Smooth muscle cell (in vitro differentiated cells): Measurements from ENCODE around the gene ZNF674. TPM values are rescaled to one million over a fixed set of nuclear protein-coding genes. Genes with fewer than 3 reads are reported as not detected.

Experiments
- DNase-seq: peaks from one replicate; lab custom pipeline; 2025; ENCODE audit not compliant: unreplicated experiment; lab: John Stamatoyannopoulos, UW
- H2AFZ ChIP-seq: fragments of 200-600 bp; sonication (generic); 2 replicates; pipeline ENCODE4 v1.6.0; 2016; ENCODE audit warnings: antibody characterized with exemption, low read depth, mild to moderate bottlenecking
- H3F3A ChIP-seq: fragments of 200-600 bp; sonication (generic); 2 replicates; pipeline ENCODE4 v1.6.0; 2017; ENCODE audit warnings: antibody characterized with exemption, low read depth
- H3K27ac ChIP-seq: fragments of 200-600 bp; sonication (generic); 2 replicates; pipeline ENCODE4 v1.5.1; 2016; ENCODE audit warnings: low read depth, mild to moderate bottlenecking
- H3K27me3 ChIP-seq: fragments of 200-600 bp; sonication (generic); 2 replicates; pipeline ENCODE4 v1.6.1; 2016; ENCODE audit warnings: low read depth, mild to moderate bottlenecking
- H3K36me3 ChIP-seq: fragments of 200-600 bp; sonication (generic); 2 replicates; pipeline ENCODE4 v1.5.1; 2016; ENCODE audit warnings: low read depth
- H3K4me1 ChIP-seq: fragments of 200-600 bp; sonication (generic); 2 replicates; pipeline ENCODE4 v1.5.1; 2016; ENCODE audit warnings: low read depth
- H3K4me2 ChIP-seq: fragments of 200-600 bp; sonication (generic); 2 replicates; pipeline ENCODE4 v1.6.0; 2016; ENCODE audit warnings: mild to moderate bottlenecking
- H3K4me3 ChIP-seq: fragments of 200-600 bp; sonication (generic); 2 replicates; pipeline ENCODE4 v1.5.1; 2016; ENCODE audit warnings: mild to moderate bottlenecking
- H3K79me2 ChIP-seq: fragments of 200-600 bp; sonication (generic); 2 replicates; pipeline ENCODE4 v1.6.0; 2016; ENCODE audit warnings: low read depth, mild to moderate bottlenecking
- H3K9ac ChIP-seq: fragments of 200-600 bp; sonication (generic); 2 replicates; pipeline ENCODE4 v1.6.0; 2016; ENCODE audit warnings: low read depth
- H3K9me3 ChIP-seq: fragments of 200-600 bp; sonication (generic); replicated peaks from 2 replicates; pipeline ENCODE4 v1.5.1; 2016; ENCODE audit warnings: low read depth
- H4K20me1 ChIP-seq: fragments of 200-600 bp; sonication (generic); 2 replicates; pipeline ENCODE4 v1.6.0; 2016; ENCODE audit warnings: low read depth
- WGBS: methylation state at CpG from one replicate; pipeline ENCODE4 v1.1.7; 2016; ENCODE audit warnings: low lambda C conversion rate; 5-methylcytosine and 5-hydroxymethylcytosine counted together
- polyA plus RNA-seq: library from polyadenylated mRNA; unstranded; fragments of >200 nt; fragmentation: Nextera tagmentation; extraction: Ambion mirVana; gene quantifications from 2 replicates; pipeline ENCODE4 v1.2.1, GENCODE V29; 2016
- total RNA-seq: library from RNA; depleted of rRNA; stranded (reverse); fragments of >200 nt; gene quantifications from 2 replicates; pipeline ENCODE4 v1.2.3, GENCODE V29; 2014
- TF ChIP-seq, protein P1 (sequence below): fragments of 200-600 bp; sonication (generic); IDR thresholded peaks from 2 replicates; pipeline ENCODE4 v1.5.1; 2017; ENCODE audit warnings: borderline replicate concordance, mild to moderate bottlenecking, antibody characterized with exemption; ENCODE audit not compliant: insufficient read depth, poor library complexity, severe bottlenecking

Gene ZNF674
- total and polyA plus RNA-seq, 2 experiments from 2014 or later: 1.7 to 4.0 TPM

DNA sequence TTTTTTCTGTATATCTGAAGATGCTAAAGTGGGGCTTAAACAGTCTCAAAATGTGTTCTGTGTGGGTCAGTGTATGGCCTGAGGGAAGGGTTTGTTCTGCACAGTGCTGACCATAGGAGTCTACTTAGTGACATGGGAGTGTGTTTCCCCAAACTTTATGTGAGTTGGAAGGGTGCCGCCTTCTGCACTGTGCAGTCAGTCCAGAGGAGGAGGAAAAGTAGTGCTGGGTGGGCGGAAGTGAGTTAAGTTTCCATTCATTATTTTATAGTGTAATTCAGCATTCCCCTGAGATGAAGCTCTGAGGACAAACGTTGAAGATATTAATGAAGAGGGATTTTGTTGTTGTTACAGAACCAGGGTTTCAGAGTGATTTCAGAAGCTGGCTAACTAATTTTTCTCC, 31.2 kb upstream of the ZNF674 start:
- H4K20me1 ChIP-seq: peaks cover 6% of the 10 kb centered on the region
- no peaks in the 10 kb centered on the region for H3F3A ChIP-seq
- no peaks in the 10 kb centered on the region for H3K79me2 ChIP-seq
- no peak overlapping the region for H3K4me3 ChIP-seq
- no peak overlapping the region for H2AFZ ChIP-seq
- no peaks in the 10 kb centered on the region for H3K36me3 ChIP-seq
- no peaks in the 10 kb centered on the region for H3K27me3 ChIP-seq
- H3K9me3 ChIP-seq: no peaks in the 10 kb centered on the region
- H3K4me2 ChIP-seq: no peak overlapping the region
- no peak overlapping the region for H3K27ac ChIP-seq
- no peaks in the 10 kb centered on the region for H3K4me1 ChIP-seq
- TF ChIP-seq, protein P1, sequence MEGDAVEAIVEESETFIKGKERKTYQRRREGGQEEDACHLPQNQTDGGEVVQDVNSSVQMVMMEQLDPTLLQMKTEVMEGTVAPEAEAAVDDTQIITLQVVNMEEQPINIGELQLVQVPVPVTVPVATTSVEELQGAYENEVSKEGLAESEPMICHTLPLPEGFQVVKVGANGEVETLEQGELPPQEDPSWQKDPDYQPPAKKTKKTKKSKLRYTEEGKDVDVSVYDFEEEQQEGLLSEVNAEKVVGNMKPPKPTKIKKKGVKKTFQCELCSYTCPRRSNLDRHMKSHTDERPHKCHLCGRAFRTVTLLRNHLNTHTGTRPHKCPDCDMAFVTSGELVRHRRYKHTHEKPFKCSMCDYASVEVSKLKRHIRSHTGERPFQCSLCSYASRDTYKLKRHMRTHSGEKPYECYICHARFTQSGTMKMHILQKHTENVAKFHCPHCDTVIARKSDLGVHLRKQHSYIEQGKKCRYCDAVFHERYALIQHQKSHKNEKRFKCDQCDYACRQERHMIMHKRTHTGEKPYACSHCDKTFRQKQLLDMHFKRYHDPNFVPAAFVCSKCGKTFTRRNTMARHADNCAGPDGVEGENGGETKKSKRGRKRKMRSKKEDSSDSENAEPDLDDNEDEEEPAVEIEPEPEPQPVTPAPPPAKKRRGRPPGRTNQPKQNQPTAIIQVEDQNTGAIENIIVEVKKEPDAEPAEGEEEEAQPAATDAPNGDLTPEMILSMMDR: no peak
- H3K9ac ChIP-seq: no peak overlapping the region
- WGBS: 66% methylated on average over 3 of the region's 3 CpGs
- DNase-seq: no peak

DNA sequence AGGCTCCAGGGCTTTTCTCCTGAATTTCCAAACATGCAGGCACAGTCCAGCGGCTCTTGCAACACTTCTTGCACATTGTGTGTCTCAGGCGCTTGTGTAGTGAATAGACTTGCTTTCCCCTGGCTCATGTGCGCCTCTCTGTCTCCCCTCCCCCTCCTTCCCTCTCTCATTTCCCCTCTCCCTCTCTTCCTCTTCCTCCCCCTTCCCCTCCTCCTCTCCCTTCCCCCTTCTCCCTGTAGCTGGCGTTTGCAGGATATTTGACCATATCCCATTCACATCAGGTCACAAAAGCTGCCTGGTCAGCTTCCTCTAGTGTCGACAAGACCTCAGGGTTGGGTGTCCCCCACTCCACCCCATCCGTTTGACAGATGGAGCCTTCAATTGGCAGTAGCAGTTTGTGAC, 30.8 kb upstream of the ZNF674 start:
- H3K27ac ChIP-seq: no peak overlapping the region
- TF ChIP-seq, protein P1: no peak
- 32% methylated on average over 5 of the region's 6 CpGs for WGBS

DNA sequence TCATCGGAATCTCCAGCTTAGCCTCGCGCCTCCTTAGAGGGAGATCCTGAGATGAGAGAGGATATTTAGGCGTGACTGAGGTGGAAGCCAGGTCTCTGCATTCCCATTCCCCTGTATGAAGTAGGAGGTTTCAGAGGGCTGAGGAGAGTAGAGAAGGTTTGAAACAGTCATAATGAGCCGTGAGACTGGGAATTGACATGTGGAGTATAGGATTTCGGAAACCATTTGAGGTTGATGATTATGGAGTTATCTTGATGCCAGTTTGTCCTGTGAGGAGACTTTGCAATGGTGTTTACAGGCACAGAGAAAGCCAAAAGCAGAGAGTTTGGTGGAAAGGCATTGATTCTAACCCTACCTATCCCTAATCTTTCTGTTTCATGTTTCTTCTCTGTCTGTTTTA, 30.4 kb upstream of the ZNF674 start:
- Histone ChIP-seq H2AFZ (no peak overlapping the region), H3K27ac (no peak overlapping the region), H4K20me1 (peaks cover 6% of the 10 kb centered on the region), H3F3A (no peaks in the 10 kb centered on the region), H3K79me2 (no peaks in the 10 kb centered on the region), H3K9ac (no peak overlapping the region), H3K4me1 (no peaks in the 10 kb centered on the region), H3K4me3 (peak overlapping the region; percentile 57), H3K9me3 (no peaks in the 10 kb centered on the region), H3K4me2 (peak overlapping the region; percentile 84), H3K36me3 (no peaks in the 10 kb centered on the region), H3K27me3 (no peaks in the 10 kb centered on the region)
- DNase-seq: no peak
- WGBS: 38% methylated on average over 6 of the region's 6 CpGs
- TF ChIP-seq, protein P1: no peak

More for the DNA sequence above, 30.8 kb upstream of the ZNF674 start:
- Histone ChIP-seq H4K20me1 (peaks cover 6% of the 10 kb centered on the region), H3F3A (no peaks in the 10 kb centered on the region), H3K4me1 (no peaks in the 10 kb centered on the region), H3K4me3 (no peak overlapping the region), H3K9me3 (no peaks in the 10 kb centered on the region), H3K4me2 (peak overlapping the region; percentile 84), H3K9ac (no peak overlapping the region), H3K36me3 (no peaks in the 10 kb centered on the region), H3K79me2 (no peaks in the 10 kb centered on the region), H3K27me3 (no peaks in the 10 kb centered on the region), H2AFZ (no peak overlapping the region)
- DNase-seq: no peak

DNA sequence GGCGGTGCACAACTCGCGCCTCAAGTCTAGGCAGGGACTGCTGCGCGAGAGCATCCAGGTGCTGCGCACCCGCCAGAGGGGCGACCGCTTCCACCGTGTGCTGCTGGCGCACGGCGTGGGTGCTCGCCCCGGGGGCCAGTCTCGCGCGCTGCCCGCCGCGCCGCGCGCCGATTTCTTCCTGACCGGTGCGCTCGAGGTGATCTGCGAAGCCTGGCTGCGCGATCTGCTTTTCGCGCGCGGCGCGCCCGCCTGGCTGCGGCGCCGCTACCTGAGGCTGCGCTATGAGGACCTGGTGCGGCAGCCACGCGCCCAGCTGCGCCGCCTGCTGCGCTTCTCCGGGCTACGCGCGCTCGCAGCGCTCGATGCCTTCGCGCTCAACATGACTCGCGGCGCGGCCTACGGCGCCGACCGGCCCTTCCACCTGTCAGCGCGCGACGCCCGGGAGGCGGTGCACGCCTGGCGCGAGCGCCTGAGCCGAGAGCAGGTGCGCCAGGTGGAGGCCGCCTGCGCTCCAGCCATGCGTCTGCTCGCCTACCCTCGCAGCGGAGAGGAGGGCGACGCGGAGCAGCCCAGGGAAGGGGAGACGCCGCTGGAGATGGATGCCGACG, 29.7 kb upstream of the ZNF674 start:
- peaks cover 6% of the 10 kb centered on the region for H4K20me1 ChIP-seq
- H2AFZ ChIP-seq: no peak overlapping the region
- peak overlapping the region; percentile 84 for H3K4me2 ChIP-seq
- no peaks in the 10 kb centered on the region for H3K36me3 ChIP-seq
- TF ChIP-seq, protein P1: no peak
- no peaks in the 10 kb centered on the region for H3F3A ChIP-seq
- no peaks in the 10 kb centered on the region for H3K79me2 ChIP-seq
- no peak for DNase-seq
- H3K27me3 ChIP-seq: no peaks in the 10 kb centered on the region
- no peak overlapping the region for H3K9ac ChIP-seq
- H3K4me1 ChIP-seq: no peaks in the 10 kb centered on the region
- H3K9me3 ChIP-seq: no peaks in the 10 kb centered on the region
- 32% methylated on average over 75 of the region's 90 CpGs for WGBS
- H3K27ac ChIP-seq: no peak overlapping the region
- peak overlapping the region; percentile 57 for H3K4me3 ChIP-seq
